ENCODE data around the gene ACOXL.

Gene ACOXL

DNA sequence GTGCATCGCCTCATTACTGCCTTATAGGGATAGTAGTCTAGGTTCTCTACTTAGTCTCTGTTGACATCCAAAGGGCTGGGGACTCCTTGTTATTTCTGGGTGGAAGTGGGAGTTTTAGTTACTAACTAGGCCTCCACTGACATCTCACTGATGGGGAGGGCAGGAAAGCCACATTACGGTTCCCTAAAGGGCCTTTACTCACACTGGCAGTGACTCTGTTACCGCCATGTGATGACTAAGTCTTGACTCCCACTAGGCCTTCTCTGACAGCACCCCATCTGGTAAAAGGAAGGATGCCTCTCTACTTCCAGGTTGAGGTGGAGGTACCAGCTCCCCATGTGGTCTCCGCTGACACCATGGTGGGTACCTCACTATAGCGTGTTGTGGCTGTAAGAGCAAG is 374.3 kb downstream of the ACOXL start:
- TF ChIP-seq TAF1 (IDR thresholded peaks at IDR 0.05; ENCODE audit: borderline replicate concordance, low read depth, low read length): no peak
- no peak for TF ChIP-seq POLR2AphosphoS5 (IDR thresholded peaks at IDR 0.05; ENCODE audit: low read depth, low read length)
- no peak for TF ChIP-seq POLR2A (IDR thresholded peaks at IDR 0.05; ENCODE audit: low read depth, low read length)
- FAIRE-seq: no peak
- DNase-seq (ENCODE audit: insufficient read length): no peak

DNA sequence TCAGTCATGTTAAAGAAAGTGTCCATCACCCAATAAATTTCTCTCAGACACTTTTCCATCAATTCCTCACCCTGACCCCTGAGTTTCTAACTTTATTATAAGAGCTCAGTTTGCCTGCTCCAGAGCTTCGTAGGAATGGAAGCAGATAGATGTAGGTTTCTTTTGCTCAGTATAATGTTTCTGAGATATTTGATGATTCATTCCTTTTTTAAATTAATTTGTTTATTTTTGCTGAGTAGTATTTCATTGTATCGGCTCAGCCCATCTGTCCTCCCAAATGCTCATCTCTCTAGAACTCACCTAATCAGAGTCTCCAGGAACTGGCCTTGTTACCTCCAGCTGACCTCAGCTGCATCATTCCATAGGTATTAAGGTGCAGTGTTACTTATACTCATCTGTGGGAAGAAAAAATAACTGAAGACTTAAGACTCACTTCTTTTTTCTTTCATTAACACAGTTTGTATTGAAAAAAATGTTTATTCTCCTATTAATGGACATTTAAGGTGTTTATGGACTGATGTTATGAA is 376.4 kb downstream of the ACOXL start:
- TF ChIP-seq POLR2A (IDR thresholded peaks at IDR 0.05; ENCODE audit: low read depth, low read length) (no peak), POLR2AphosphoS5 (IDR thresholded peaks at IDR 0.05; ENCODE audit: low read depth, low read length) (no peak), TAF1 (IDR thresholded peaks at IDR 0.05; ENCODE audit: borderline replicate concordance, low read depth, low read length) (no peak)
- FAIRE-seq (no peak), DNase-seq (ENCODE audit: insufficient read length) (no peak)

DNA sequence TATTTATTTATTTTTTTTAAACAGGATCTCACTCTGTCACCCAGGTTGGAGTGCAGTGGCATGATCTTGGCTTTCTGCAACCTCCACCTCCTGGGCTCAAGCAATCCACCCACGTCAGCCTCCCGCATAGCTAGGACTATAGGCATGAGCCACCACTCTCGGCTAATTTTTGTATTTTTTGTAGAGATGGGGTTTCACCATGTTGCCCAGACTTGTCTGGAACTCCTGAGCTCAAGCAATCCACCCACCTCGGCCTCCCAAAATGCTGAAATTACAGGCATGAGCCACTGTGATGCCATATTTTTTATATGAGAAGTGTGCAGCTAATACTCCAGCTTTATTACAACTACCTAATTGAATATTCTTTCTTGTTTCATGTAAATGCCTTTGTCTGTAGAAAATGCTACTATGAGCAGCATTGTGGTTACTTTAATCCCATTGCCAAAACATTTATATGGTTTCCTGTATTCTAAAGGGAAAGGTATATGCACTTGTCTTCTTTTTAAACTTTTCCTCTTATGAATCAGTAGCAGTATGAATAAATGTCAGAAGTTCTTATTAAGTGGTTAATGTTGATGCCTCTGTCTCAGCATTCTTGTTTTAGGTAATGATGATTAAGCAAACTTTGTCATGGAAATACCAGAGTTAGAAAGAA is 378.9 kb downstream of the ACOXL start:
- no peak for FAIRE-seq
- TF ChIP-seq POLR2A (IDR thresholded peaks at IDR 0.05; ENCODE audit: low read depth, low read length) (no peak), TAF1 (IDR thresholded peaks at IDR 0.05; ENCODE audit: borderline replicate concordance, low read depth, low read length) (no peak), POLR2AphosphoS5 (IDR thresholded peaks at IDR 0.05; ENCODE audit: low read depth, low read length) (no peak)

GRCh38 chr2:111113838-111114237 is 381.5 kb downstream of the ACOXL start:
- FAIRE-seq: no peak
- DNase-seq (ENCODE audit: insufficient read length): no peak
- TF ChIP-seq POLR2AphosphoS5 (IDR thresholded peaks at IDR 0.05; ENCODE audit: low read depth, low read length) (no peak), POLR2A (IDR thresholded peaks at IDR 0.05; ENCODE audit: low read depth, low read length) (no peak), TAF1 (IDR thresholded peaks at IDR 0.05; ENCODE audit: borderline replicate concordance, low read depth, low read length) (no peak)

More for the DNA sequence above, 378.9 kb downstream of the ACOXL start:
- no peak for DNase-seq (ENCODE audit: insufficient read length)

- no peak for TF ChIP-seq POLR2AphosphoS5 (IDR thresholded peaks at IDR 0.05; ENCODE audit: low read depth, low read length)
- TF ChIP-seq POLR2A (IDR thresholded peaks at IDR 0.05; ENCODE audit: low read depth, low read length): no peak
- TF ChIP-seq TAF1 (IDR thresholded peaks at IDR 0.05; ENCODE audit: borderline replicate concordance, low read depth, low read length): no peak
- FAIRE-seq: peak; percentile 88
- DNase-seq (ENCODE audit: insufficient read length): no peak
Measured at GRCh38 chr2:111116011-111116746, 383.8 kb downstream of the ACOXL start.

GRCh38 chr2:111116843-111117597 is 384.6 kb downstream of the ACOXL start:
- TF ChIP-seq POLR2AphosphoS5 (IDR thresholded peaks at IDR 0.05; ENCODE audit: low read depth, low read length) (no peak), TAF1 (IDR thresholded peaks at IDR 0.05; ENCODE audit: borderline replicate concordance, low read depth, low read length) (no peak), POLR2A (IDR thresholded peaks at IDR 0.05; ENCODE audit: low read depth, low read length) (no peak)
- DNase-seq (ENCODE audit: insufficient read length): no peak
- peak; percentile 91 for FAIRE-seq

- FAIRE-seq (peak; percentile 56), DNase-seq (ENCODE audit: insufficient read length) (no peak)
- TF ChIP-seq POLR2AphosphoS5 (IDR thresholded peaks at IDR 0.05; ENCODE audit: low read depth, low read length): no peak
- TF ChIP-seq TAF1 (IDR thresholded peaks at IDR 0.05; ENCODE audit: borderline replicate concordance, low read depth, low read length): no peak
- no peak for TF ChIP-seq POLR2A (IDR thresholded peaks at IDR 0.05; ENCODE audit: low read depth, low read length)
Measured at GRCh38 chr2:111117598-111118480, 385.5 kb downstream of the ACOXL start.

GRCh38 chr2:111118481-111118980 is 386.2 kb downstream of the ACOXL start:
- TF ChIP-seq TAF1 (IDR thresholded peaks at IDR 0.05; ENCODE audit: borderline replicate concordance, low read depth, low read length) (no peak), POLR2AphosphoS5 (IDR thresholded peaks at IDR 0.05; ENCODE audit: low read depth, low read length) (no peak), POLR2A (IDR thresholded peaks at IDR 0.05; ENCODE audit: low read depth, low read length) (no peak)
- FAIRE-seq (no peak), DNase-seq (ENCODE audit: insufficient read length) (no peak)

DNA sequence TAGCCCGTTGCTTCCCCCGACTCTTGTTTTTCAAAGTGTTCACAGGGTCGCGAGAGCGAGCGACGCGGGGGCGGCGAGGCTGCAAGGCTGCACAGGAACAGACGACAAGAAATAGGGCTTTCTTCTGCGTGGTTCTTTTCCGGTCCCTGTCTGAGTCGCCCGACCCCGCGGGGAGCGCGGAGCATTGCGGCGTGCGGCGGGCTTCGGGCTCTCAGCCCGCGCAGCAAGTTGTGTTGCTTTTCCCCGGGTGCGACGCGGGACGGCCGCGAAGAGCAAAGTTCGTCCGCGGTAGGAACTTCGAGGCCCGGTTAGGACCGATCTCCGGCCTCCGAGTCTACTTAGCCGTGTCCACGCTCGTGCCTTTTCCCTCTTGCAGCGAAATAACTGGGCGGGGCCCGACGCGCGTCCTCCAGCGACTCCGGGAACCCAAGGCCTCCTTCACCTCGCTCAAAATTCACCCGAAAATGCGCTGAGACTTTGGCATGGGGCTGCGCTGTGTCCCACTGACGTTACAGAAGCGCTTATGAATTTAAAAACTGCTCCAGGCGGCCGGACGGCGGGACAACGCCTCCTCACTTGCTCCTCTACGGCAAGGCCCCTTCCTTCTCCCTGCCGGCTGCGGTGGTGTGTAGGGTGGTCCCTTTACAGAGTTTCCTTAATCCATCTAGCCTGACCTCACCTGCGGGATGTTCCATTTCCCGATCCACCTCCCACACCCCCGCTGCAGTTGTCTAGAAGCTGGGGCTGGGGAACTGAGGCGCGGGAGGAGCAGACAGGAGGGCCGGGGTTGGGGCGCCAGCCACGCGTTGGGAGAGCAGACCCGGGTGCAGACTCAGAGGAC is 386.8 kb downstream of the ACOXL start:
- TF ChIP-seq TAF1 (IDR thresholded peaks at IDR 0.05; ENCODE audit: borderline replicate concordance, low read depth, low read length): no peak
- no peak for DNase-seq (ENCODE audit: insufficient read length)
- FAIRE-seq: peak; percentile 24

DNA sequence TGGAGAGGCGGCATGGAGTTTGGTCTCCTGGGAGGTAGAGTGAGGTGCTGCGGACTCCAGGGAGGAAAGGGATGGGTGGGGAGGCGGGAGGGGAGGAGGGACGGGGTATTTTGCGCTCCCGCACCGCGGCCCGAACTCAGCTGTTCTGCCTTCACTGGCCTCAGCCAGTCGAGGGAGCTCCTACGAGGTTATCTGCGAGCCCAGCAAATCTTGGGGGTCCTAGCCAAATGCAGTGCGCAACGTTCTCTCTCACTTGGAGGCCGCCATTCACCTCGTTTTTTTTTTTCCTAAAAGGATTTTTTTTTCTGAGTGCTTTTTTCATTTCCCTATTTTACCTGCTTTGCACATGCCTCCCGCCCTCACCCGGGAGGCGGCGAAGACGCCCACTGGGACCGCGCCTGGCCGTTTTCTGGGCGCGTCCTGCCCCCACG is 387.5 kb downstream of the ACOXL start:
- TF ChIP-seq POLR2A (IDR thresholded peaks at IDR 0.05; ENCODE audit: low read depth, low read length) (no peak), TAF1 (IDR thresholded peaks at IDR 0.05; ENCODE audit: borderline replicate concordance, low read depth, low read length) (no peak), POLR2AphosphoS5 (IDR thresholded peaks at IDR 0.05; ENCODE audit: low read depth, low read length) (no peak)
- FAIRE-seq (no peak), DNase-seq (ENCODE audit: insufficient read length) (no peak)
